HG02973 (cell line): ENCODE data around the gene FSTL4.
A peak's percentile ranks its signal among the peaks of the same experiment; 100 is the strongest.

Experiments
- ATAC-seq: cut with Tn5 transposase; IDR thresholded peaks from one replicate; pipeline ENCODE4 v1.9.1; 2021; ENCODE audit warnings: moderate library complexity; ENCODE audit not compliant: unreplicated experiment

FSTL4 gene

DNA sequence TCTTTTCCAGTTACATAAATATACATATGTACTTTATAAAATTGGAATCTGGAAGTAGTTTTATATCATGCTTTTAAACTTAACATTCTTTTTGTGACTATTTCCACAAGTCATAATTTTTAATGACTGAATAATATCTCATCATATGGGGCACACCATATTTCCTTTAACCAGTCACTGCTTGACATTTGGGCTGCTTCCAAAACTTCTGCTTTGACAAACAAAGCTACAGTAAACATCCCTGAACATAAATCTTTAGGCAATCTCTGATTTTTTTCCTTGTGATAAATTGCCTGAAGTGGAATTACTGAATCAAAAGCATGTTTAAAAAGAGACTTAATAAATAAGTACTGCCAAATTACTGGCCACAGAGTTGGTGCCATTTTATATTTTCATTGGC, 178.0 kb downstream of the FSTL4 start:
- no peak for ATAC-seq

DNA sequence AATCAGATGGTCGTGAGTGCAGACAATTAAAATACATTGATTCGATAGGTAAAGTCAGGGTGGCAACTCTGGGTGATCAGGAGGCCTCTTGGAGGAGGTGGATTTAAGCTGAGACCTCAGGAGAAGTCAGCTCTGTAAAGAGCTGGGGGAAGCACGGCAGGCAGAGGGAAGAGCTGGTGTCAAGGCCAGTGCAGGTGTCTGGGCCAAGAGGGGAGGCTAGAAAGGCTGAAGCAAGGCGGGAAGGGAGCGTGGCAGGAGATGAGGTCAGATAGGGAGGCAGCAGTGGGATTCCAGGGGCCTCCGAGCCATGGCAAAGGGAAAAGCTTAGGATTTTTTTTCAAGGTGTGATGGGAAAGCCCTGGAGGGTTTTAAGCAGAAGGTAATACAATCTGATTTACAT, 178.7 kb downstream of the FSTL4 start:
- no peak for ATAC-seq

DNA sequence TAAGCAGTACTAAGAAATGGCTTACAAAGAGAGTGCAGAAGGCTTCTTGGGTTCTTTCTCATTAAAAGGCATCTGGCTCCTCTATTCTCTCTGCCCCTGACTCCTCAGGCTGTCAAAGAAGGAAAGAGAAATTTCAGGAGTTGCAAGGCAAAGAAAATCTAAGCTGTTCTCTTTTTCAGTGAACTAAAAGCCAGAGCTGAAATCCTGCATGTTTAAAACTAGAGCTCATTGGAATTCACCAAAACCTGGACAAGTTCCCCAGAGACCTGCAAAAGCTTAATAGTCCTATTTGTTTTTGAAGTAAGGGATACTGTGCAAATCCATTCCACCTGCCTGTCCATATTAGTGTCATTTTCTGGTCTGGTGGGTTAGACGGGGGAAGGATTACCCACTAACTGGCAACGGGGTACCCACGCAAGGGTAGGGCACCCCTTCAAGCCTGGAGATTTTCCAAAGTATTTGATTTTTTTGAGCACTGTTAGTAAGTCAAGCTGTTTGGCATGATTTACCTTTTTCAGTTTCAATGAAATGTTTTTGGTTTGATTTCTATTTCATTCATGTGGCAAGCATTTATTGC, 179.3 kb downstream of the FSTL4 start:
- ATAC-seq = no peak

DNA sequence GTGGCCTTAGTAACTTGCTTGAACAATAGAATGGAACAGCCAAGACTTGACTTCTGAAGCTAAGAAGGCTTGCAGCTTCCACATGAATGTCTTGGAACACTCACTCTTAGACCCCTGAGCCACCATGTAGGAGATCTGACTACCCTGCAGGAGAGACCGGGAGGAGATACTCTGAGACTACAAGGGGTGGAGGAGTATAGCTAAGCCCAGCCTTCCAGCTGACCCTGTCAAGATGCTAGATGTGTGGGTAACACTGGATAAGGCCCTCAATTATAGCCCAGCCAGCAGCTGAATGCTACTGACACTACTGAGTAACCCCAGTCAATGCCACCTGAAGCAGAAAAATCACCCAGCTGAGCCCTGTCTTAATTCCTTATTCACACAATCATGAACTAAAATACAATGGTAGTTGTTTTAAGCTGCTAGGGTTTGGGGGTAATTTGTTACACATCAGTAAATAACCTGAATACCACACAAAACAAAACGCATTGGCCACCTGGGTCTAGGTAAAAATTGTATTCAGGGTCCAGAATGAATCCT, 180.9 kb downstream of the FSTL4 start:
- ATAC-seq = no peak

DNA sequence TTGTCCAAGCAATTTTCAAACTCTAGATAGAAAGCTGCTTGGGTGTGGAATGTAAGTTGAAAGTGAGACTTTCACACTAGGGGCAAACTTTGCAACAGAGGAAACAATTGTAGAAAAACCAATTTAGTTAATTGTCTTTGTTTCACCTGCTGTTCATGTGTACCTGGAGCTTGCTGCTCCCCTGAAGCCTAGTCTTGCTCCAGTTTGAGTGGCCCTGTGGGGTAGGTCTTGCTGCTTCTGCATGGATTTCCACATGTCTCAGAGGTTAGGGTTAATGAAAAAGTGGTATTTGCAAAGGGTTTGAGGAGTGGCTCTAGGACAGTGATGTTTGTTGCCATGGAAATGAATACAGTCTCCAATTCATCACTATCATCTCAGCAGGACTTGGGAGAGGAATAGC, 182.2 kb downstream of the FSTL4 start:
- ATAC-seq = no peak

DNA sequence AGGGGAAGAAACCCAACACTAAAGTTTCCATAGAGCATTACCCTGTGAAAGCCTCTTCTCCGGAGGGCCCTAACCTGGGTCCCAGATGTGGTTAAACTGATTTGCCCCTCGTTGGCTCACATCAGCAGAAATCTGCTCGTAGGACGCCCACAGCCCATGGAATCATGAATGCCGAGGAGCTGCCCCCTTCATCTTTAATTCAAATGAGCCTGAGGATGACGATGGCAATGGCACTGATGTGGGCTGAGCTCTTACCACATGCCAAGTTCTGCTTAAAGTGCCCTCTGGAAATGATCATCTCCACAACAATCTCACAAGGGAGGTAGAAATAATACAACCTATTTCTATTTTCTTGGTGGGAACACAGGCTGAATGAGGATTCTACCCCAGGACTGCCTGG, 183.3 kb downstream of the FSTL4 start:
- no peak for ATAC-seq

DNA sequence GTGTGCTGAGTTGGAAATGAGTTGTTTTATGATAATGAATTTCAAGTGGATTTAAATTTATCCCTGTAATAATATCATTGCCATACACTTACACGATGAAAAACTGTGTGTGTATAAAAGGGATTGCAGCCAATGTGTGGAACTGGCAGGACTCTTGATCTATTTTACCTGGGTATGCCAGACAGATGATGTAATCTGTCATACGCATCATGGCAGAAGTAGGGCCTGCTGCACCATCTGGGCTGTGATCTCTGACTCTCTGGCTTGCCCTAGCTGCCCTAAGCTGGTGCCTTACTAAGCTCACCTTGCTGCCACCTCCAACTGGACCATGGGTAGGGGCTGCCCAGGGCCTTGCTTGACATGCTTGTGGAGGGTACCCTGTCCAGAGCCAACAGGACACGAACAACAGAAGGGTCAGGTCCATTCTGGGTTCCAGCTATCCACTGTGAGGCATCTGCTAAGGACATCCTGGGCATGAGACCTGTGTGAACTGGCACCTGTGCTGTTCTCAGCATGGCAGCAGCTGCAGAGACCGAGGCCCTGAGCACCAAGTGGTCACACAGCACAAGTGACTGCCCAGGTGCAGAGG, 184.2 kb downstream of the FSTL4 start:
- ATAC-seq = no peak

DNA sequence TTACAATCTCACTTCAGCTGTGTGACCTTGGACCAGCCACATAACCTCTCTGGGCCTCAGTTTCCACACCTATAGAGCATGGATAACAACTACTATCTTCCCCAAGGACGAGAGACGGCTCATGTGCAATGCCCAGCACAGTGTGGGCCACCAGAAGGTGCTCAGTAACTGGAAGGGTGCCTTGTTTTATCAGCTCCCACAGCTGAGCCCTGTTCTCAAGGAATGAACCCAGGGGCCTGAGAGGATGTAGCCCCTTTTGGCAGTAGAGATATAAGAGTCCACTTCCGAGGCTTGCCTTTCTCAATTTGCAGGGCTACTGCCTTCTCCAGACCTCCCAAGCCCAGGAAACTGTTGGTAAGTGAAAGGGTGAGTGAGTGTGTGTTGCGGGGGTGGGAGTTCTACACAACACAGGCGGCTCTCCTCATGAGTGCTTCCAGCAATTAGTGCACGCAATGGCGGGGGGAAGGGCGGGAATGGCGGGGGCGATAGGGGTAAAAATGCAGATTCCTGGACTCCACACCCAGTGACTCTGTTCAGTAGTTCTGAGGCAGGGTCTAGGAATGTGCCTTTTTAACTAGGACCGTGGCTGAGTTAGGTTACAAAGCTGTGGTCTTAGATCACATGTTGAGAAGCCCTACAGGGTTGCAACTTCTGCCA, 185.1 kb downstream of the FSTL4 start:
- no peak for ATAC-seq

DNA sequence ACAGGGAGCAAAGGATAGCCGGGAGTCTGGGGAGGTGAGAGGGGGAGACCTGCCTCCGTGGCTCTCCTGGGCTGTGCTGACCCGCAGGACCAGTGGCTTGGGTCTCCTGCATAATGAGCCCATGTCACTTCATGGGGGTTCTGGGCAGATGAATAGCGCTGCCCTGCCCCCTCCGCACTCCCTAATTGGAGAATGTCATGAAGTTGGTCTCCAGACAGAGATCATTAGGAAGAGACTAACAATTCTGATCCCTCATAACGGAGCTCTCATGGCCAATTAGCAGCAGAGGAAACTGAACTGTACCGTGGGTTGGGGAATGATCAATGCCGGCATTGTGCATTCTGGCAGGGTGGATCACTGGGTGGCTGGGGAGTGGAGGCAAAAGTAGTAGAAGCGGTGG, 186.1 kb downstream of the FSTL4 start:
- no peak for ATAC-seq

DNA sequence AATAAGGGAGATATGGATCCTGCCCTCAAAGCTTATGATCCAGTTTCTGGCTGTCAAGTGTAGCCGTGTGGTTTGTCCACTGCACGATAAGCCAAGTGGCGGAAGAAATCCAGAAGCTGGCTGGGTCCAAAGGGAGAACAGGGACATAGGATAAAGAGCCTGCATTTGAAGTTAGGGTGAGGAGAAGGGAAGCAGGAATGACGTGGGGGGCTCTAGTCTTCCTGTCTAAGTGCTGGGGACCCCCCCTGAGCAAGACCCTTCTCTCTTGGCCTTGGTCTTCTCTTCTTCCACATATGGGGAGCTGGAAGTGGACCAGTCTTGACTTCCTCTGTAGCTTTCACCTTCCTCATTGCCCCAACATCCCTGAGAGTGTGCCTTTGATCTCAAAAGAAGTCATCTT, 186.6 kb downstream of the FSTL4 start:
- ATAC-seq = no peak

DNA sequence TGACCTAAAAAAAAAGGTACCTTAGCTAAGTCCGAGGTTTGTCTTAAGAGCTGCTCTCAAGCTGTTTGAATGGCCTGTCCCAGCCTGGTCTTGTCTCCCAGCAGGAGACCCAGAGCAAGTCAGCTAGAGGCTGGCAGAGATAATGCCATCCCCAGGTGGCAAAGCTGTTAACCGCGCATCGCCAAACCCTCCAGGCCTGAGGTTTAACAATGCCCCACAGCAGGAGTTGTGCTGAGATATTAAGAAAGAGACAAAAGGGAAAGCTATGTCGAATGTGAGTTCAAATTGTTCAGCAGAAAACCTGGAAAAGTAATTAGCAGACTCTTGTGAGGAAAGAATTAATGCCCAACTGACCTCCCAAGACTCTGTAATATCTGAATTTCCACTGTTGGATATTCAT, 187.1 kb downstream of the FSTL4 start:
- no peak for ATAC-seq

DNA sequence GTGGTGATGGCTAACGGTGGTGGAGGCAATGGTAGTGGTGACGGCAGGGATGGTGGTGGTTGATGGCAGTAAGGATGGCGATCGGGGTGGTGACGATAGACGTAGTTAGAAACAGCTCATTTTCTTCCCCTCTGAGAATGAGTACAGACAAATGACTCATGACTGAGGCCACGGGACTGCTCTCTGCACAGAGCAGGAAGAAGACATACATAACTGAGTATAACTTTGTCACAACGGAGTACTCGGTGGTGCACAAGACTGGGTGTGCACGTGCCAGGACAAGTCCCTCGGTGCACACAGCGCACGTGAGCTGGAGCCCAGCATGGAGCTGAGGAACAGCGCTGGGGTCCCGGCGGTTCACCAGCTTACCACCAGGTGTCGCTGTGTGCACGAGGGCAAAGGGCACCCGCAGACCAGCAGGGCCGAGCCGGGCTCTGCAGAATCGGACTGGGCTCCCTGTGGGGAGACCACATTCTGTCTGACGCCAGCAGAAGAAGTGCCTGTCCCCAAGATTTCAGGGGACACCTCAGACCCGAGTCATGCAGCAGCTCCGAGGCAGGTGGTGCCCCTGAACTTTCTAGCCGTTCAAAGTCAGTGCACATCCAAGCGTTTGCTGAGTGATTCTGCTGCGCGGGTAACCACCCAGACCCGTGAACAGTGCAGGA, 188.6 kb downstream of the FSTL4 start:
- ATAC-seq = peak; percentile 71

DNA sequence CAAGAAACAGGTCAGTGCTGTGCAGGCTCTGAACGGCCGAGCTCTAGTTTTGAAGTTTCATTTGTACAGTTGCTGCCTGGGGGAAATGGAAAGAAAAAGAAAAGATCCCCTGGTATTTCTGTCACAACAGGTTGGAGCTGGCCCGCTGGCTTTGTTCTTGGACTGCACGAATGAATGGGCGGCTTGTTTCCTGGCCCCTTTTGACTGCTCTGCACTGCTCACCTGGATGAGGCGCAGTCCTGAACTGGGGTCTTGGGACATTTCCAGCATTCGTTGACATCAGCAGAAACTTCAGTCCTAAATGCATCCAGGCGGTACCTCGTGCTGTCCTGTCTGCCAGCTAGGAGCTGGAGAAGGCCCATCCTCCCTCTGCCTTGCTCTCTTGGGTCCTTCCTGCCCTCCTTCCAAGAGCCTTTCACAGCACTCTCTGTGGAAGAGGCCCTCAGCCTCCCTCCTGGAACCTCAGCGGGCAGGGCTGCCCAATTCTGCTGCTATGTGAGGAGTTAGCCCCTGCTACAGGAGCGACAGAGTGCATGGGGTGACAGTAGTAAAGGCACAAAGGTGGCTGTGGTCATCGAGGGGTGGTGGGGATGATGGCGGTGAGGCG, 189.2 kb downstream of the FSTL4 start:
- ATAC-seq = no peak

DNA sequence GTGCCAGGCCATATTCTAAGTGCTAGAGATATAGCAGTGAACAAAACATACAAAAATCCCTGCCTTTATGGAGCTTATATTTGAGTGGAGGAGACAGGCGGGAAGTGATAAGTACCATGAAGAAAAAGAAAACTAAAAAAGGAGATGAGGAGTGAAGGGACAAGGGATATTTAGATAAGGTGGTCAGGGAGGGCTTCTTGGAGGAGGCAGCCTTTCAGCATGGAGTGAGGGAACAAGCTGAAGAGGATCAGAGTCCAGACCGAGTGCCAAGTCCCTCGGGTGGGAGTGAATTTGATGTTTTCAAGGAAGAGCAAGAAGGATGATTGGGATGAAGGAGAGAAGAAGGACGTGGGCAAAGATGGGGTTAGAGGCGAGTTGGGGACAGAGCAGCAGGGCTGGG, 190.5 kb downstream of the FSTL4 start:
- no peak for ATAC-seq

DNA sequence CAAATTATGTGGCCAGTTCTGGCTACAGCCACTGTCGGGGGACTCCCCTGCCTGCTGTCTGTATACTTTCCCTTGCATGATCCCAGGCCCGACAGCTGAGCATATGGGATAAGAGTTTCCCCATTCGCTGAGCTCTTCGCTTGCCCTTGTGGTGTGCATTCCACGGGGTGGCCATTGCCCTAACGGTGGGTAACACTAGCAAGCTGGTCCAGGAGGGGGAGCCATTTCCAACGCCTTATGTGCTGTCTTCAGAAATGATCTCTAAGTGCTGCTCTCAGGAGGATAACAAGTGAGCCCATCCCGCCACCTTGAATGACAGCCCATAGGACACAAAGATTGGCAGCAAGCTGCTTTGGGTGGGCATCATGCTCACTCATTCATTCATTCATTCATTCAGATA, 190.9 kb downstream of the FSTL4 start:
- no peak for ATAC-seq

DNA sequence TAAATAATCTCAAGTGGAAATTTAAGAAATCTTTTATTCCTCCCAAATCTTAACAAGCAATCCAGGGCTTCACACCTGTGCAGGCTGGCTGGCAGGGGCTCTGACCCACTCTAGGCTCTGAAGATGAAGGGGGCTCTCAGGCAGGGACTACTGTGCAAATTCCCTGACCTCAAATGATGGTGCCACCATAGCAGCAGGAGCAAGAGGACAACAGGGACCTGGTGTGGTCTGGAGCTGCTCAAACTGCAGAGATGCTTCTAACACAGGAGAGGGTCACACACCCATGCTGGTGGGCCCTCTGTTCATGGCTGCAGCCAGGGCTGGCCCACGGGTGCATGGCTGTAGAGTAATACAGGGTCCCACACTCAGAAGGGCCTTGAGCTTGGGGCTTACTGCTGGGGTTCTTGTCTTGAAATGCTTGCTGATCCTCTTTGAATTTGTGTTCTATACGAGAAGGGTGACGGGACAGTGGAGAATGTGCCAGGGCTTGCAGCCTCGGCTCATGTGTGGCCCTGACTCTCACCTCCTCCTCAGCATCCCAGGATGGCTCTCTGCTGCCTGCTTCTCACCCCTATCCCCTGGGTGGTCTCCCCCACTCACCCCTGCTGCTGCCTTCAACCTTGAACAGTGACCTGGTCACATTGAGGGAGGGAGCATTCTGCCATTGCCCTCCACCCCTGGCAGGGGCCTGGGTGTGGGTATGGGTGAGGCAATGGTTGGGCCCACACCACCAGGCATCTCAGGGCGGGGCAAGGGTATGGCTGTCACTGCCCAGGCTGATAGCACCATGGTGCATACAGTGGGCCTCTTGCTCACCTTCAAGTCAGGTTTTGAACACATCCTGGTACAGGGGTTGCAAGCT, 191.7 kb downstream of the FSTL4 start:
- ATAC-seq = no peak

DNA sequence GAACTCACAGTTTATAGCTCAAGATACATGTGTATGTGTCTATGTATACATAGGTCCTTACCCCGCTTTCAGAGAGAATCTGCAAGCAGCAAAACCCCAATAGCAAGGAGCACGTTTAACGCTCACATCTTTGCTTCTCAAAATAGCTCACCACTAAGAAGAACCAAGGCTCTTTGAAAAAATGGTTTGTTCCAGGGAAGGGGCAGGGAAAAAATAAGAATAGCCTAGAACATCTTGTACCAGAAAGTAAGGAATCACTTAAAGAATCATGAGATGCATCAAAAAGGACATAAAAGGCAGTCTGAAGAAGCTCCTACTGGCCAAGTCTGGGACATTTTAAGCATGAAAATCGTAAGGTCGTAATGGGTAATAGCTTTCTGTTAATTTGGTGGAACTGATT, 196.4 kb downstream of the FSTL4 start:
- no peak for ATAC-seq

DNA sequence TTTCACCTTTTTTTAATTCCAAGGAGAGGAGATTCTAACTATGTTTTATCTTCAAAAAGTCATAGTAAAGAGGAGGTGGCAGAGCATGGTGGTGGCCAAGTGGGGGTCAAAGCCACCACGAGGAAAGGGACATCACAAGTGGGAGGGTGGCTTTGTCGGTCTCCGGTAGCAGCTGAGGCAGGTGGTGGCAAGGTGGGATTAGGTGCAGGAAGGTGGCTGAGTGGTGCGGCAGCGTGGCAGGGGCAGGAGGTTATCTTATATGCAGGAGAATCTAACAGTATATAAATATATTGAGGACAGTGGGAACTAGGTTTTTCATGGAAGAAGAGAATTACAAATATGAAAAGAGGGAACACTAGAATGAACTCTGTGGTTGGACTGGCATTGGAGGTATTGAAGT, 196.8 kb downstream of the FSTL4 start:
- ATAC-seq = no peak

DNA sequence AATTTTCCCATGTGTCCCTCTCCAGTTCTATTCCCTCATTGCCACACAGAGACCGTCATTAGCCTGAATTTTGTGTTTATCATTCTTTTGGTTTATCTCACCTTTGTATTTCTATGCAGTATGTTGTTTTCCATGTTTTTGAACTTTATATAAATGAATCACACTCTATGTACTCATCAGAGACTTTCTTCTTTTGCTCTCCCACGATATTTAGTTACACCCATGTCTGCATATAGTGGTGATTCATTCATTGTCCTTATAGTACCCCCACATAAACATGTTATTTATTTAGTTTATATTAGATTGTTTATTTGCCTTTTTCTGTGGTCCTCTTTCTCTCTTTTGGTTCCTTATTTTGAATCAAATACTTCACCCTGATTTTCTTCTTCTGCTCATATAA, 199.7 kb downstream of the FSTL4 start:
- ATAC-seq = no peak

DNA sequence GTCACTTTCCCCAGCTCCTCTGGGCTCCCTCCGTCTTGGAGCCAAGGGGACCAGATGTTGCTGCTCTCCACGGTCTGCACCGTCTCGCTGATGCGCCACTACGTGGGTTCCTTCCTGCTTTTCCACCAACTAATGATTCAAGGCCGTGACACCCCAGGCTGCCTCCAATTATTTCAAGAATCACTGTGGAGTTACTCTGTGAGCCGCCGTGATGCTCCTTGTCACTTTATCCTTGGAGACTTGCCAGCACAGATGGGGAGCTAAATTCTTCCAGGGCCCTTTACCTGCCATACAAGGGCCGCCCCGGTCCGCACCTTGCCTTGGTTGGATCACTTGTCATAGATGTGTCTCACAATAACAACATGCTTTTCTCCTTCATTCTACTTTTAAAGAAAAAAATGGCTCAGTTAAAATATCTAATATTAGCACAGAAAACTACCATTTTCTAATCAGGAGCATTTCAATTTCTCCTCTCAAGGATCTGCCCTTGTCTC, 202.0 kb downstream of the FSTL4 start:
- ATAC-seq = no peak
